ENCODE measurements around the gene ACOT6. TPM values are rescaled to one million over a fixed set of nuclear protein-coding genes. Genes with fewer than 3 reads are reported as not detected.

Gene ACOT6
- total and polyA plus RNA-seq, 4 donors, result not detected

- ATAC-seq (ENCODE audit: insufficient read depth, low FRiP score) (no peak), DNase-seq (no peak)
- H3K27me3 ChIP-seq (ENCODE audit: control insufficient read depth in 3 of 3, insufficient read depth in 3 of 3, low read length in 2 of 3), result no peaks in the 10 kb centered on the region
- H3K9me3 ChIP-seq (ENCODE audit: control insufficient read depth in 4 of 4, insufficient read depth in 3 of 4, low read length in 3 of 4), result no peaks in the 10 kb centered on the region
- no peak for TF ChIP-seq CTCF (IDR thresholded peaks at IDR 0.05; ENCODE audit: control extremely low read depth, extremely low read depth)
- no peak overlapping the region for H3K27ac ChIP-seq (ENCODE audit: low read depth in 1 of 2, low read length in 1 of 2)
- 97 to 99% methylated on average over 9 of the region's 9 CpGs for WGBS, 2 donors
- H3K4me1 ChIP-seq (ENCODE audit: control insufficient read depth in 5 of 5, insufficient read depth in 5 of 5, low read length in 5 of 5), result peaks cover 0 to 4% (median 0%) of the 10 kb centered on the region in 5 donors
- H3K36me3 ChIP-seq (ENCODE audit: control insufficient read depth in 4 of 4, insufficient read depth in 4 of 4, low read length in 4 of 4), result peaks cover 0 to 1% (median 0%) of the 10 kb centered on the region in 4 donors
- H3K4me3 ChIP-seq, result no peak overlapping the region
- H3K9ac ChIP-seq (ENCODE audit: insufficient read depth in 1 of 2, low read length in 2 of 2), result no peak overlapping the region
Observed at GRCh38 chr14:73594491-73594890, 17.8 kb upstream of the ACOT6 start.

GRCh38 chr14:73599499-73599898 is 12.8 kb upstream of the ACOT6 start:
- no peaks in the 10 kb centered on the region for H3K9me3 ChIP-seq (ENCODE audit: control insufficient read depth in 4 of 4, insufficient read depth in 3 of 4, low read length in 3 of 4)
- ATAC-seq (ENCODE audit: insufficient read depth, low FRiP score), result no peak
- DNase-seq, result no peak
- TF ChIP-seq CTCF (IDR thresholded peaks at IDR 0.05; ENCODE audit: control extremely low read depth, extremely low read depth), result no peak
- no peaks in the 10 kb centered on the region for H3K4me1 ChIP-seq (ENCODE audit: control insufficient read depth in 5 of 5, insufficient read depth in 5 of 5, low read length in 5 of 5)
- peaks cover 0 to 1% (median 0%) of the 10 kb centered on the region in 4 donors for H3K36me3 ChIP-seq (ENCODE audit: control insufficient read depth in 4 of 4, insufficient read depth in 4 of 4, low read length in 4 of 4)
- H3K4me3 ChIP-seq, result no peak overlapping the region
- H3K27ac ChIP-seq (ENCODE audit: low read depth in 1 of 2, low read length in 1 of 2), result no peak overlapping the region
- no peak overlapping the region for H3K9ac ChIP-seq (ENCODE audit: insufficient read depth in 1 of 2, low read length in 2 of 2)
- no peaks in the 10 kb centered on the region for H3K27me3 ChIP-seq (ENCODE audit: control insufficient read depth in 3 of 3, insufficient read depth in 3 of 3, low read length in 2 of 3)

- TF ChIP-seq CTCF (IDR thresholded peaks at IDR 0.05; ENCODE audit: control extremely low read depth, extremely low read depth), result no peak
- Histone ChIP-seq H3K9ac (ENCODE audit: insufficient read depth in 1 of 2, low read length in 2 of 2) (no peak overlapping the region), H3K9me3 (ENCODE audit: control insufficient read depth in 4 of 4, insufficient read depth in 3 of 4, low read length in 3 of 4) (no peaks in the 10 kb centered on the region), H3K36me3 (ENCODE audit: control insufficient read depth in 4 of 4, insufficient read depth in 4 of 4, low read length in 4 of 4) (no peaks in the 10 kb centered on the region), H3K4me1 (ENCODE audit: control insufficient read depth in 5 of 5, insufficient read depth in 5 of 5, low read length in 5 of 5) (no peaks in the 10 kb centered on the region), H3K27ac (ENCODE audit: low read depth in 1 of 2, low read length in 1 of 2) (no peak overlapping the region), H3K4me3 (no peak overlapping the region), H3K27me3 (ENCODE audit: control insufficient read depth in 3 of 3, insufficient read depth in 3 of 3, low read length in 2 of 3) (no peaks in the 10 kb centered on the region)
- no peak for DNase-seq
- WGBS, 2 donors, result 89 to 92% methylated on average over 3 of the region's 3 CpGs
- no peak for ATAC-seq (ENCODE audit: insufficient read depth, low FRiP score)
Observed at GRCh38 chr14:73602994-73603393, 9.3 kb upstream of the ACOT6 start.

GRCh38 chr14:73606271-73606670 is 6.0 kb upstream of the ACOT6 start:
- no peak for ATAC-seq (ENCODE audit: insufficient read depth, low FRiP score)
- WGBS, 2 donors, result 91 to 96% methylated on average over 3 of the region's 3 CpGs
- H3K9ac ChIP-seq (ENCODE audit: insufficient read depth in 1 of 2, low read length in 2 of 2), result no peak overlapping the region
- DNase-seq, result no peak
- no peak for TF ChIP-seq CTCF (IDR thresholded peaks at IDR 0.05; ENCODE audit: control extremely low read depth, extremely low read depth)
- no peaks in the 10 kb centered on the region for H3K4me1 ChIP-seq (ENCODE audit: control insufficient read depth in 5 of 5, insufficient read depth in 5 of 5, low read length in 5 of 5)
- H3K36me3 ChIP-seq (ENCODE audit: control insufficient read depth in 4 of 4, insufficient read depth in 4 of 4, low read length in 4 of 4), result no peaks in the 10 kb centered on the region
- no peak overlapping the region for H3K4me3 ChIP-seq
- H3K27me3 ChIP-seq (ENCODE audit: control insufficient read depth in 3 of 3, insufficient read depth in 3 of 3, low read length in 2 of 3), result no peaks in the 10 kb centered on the region
- no peaks in the 10 kb centered on the region for H3K9me3 ChIP-seq (ENCODE audit: control insufficient read depth in 4 of 4, insufficient read depth in 3 of 4, low read length in 3 of 4)
- H3K27ac ChIP-seq (ENCODE audit: low read depth in 1 of 2, low read length in 1 of 2), result no peak overlapping the region
